ENCODE data around the gene TAS1R1. TPM values are rescaled to one million over a fixed set of nuclear protein-coding genes. Genes with fewer than 3 reads are reported as not detected.

Gene TAS1R1
- polyA plus RNA-seq, 2 of the 4 experiments (the other 2 are of a cell fraction), result not detected

- POLR2A ChIA-PET, result no interaction called here
- FAIRE-seq (no peak), DNase-seq (ENCODE audit: low read depth in 1 of 2, low spot score in 1 of 2) (no peak), ATAC-seq (no peak)
- Histone ChIP-seq H3K27ac (no peak overlapping the region), H3K4me3 (no peak overlapping the region), H3K4me2 (no peak overlapping the region), H3K4me1 (no peaks in the 10 kb centered on the region), H3K9me3 (no peaks in the 10 kb centered on the region)
- TF ChIP-seq EP300 (IDR thresholded peaks at IDR 0.05) (no peak), RARB (CRISPR knock-in tag; IDR thresholded peaks at IDR 0.05) (no peak), KDM1A (IDR thresholded peaks at IDR 0.05; ENCODE audit: low read depth) (no peak), HOXA7 (CRISPR knock-in tag; IDR thresholded peaks at IDR 0.05) (no peak), GATA3 (IDR thresholded peaks at IDR 0.05; ENCODE audit: borderline replicate concordance) (no peak), CHD2 (IDR thresholded peaks at IDR 0.05; ENCODE audit: low read length, partially characterized antibody) (no peak), RFX5 (IDR thresholded peaks at IDR 0.05) (no peak), SREBF2 (IDR thresholded peaks at IDR 0.05) (no peak), EHMT2 (IDR thresholded peaks at IDR 0.05; ENCODE audit: low read depth) (no peak), HES2 (IDR thresholded peaks at IDR 0.05) (no peak), NR3C1 (IDR thresholded peaks at IDR 0.05) (no peak), CBX8 (IDR thresholded peaks at IDR 0.05) (no peak), TP53 (CRISPR knock-in tag; IDR thresholded peaks at IDR 0.05) (no peak), EHF (CRISPR knock-in tag; IDR thresholded peaks at IDR 0.05) (no peak)
- CTCF ChIA-PET, result interaction anchor here (2.6 kb wide), 1 partner anchor 21 kb away, joined by 12 read pairs; no protein-coding TSS in a partner anchor
- 97% methylated on average over 4 of the region's 6 CpGs for WGBS (ENCODE audit: missing lambda C conversion rate)
Observed at GRCh38 chr1:6510493-6510892, 44.6 kb upstream of the TAS1R1 start.

- Histone ChIP-seq H3K4me2 (no peak overlapping the region), H3K4me3 (no peak overlapping the region), H3K4me1 (no peaks in the 10 kb centered on the region), H3K9me3 (no peaks in the 10 kb centered on the region), H3K27ac (no peak overlapping the region)
- TF ChIP-seq MAFK (IDR thresholded peaks at IDR 0.05; ENCODE audit: partially characterized antibody), result no peak
- TF ChIP-seq BHLHE40 (IDR thresholded peaks at IDR 0.05; ENCODE audit: low read depth, low read length), result no peak
- no peak for TF ChIP-seq ZFP36 (IDR thresholded peaks at IDR 0.05; ENCODE audit: borderline replicate concordance, partially characterized antibody)
- no peak for TF ChIP-seq JUN (IDR thresholded peaks at IDR 0.05)
- TF ChIP-seq FOSL2 (IDR thresholded peaks at IDR 0.05), result no peak
- no peak for TF ChIP-seq FOSL2 (CRISPR knock-in tag; IDR thresholded peaks at IDR 0.05)
- TF ChIP-seq USF2 (IDR thresholded peaks at IDR 0.05), result no peak
- TF ChIP-seq HOXB13 (CRISPR knock-in tag; IDR thresholded peaks at IDR 0.05; ENCODE audit: low read depth), result no peak
- no peak for TF ChIP-seq NR3C1 (IDR thresholded peaks at IDR 0.05)
- no peak for TF ChIP-seq RARB (CRISPR knock-in tag; IDR thresholded peaks at IDR 0.05)
- no peak for TF ChIP-seq HEYL (CRISPR knock-in tag; IDR thresholded peaks at IDR 0.05)
- no peak for TF ChIP-seq PHF8 (IDR thresholded peaks at IDR 0.05; ENCODE audit: borderline replicate concordance, low read depth)
- TF ChIP-seq CHD4 (IDR thresholded peaks at IDR 0.05; ENCODE audit: borderline replicate concordance), result no peak
- no peak for TF ChIP-seq REST (IDR thresholded peaks at IDR 0.05)
- TF ChIP-seq MYC (IDR thresholded peaks at IDR 0.05; ENCODE audit: borderline replicate concordance, low read length), result no peak
- TF ChIP-seq MAZ (IDR thresholded peaks at IDR 0.05; ENCODE audit: borderline replicate concordance, low read depth, low read length), result no peak
- TF ChIP-seq ZNF302 (CRISPR knock-in tag; IDR thresholded peaks at IDR 0.05), result no peak
- ATAC-seq (no peak), FAIRE-seq (no peak), DNase-seq (ENCODE audit: low read depth in 1 of 2, low spot score in 1 of 2) (no peak)
- ChIA-PET POLR2A (no interaction called here), CTCF (interaction anchor here (2.6 kb wide), 1 partner anchor 22 kb away, joined by 12 read pairs; no protein-coding TSS in a partner anchor)
- 77% methylated on average over 5 of the region's 6 CpGs for WGBS (ENCODE audit: missing lambda C conversion rate)
Observed at GRCh38 chr1:6511056-6511455, 44.1 kb upstream of the TAS1R1 start.

Data from A549 (cell line).